HTR-8/SVneo (cell line): ENCODE data around the gene SLC12A3.

Experiments used
- DNase-seq: peaks from one replicate; pipeline ENCODE4 v3.0.0; 2011; ENCODE audit warnings: low spot score, mixed read lengths; ENCODE audit not compliant: insufficient read length
- FAIRE-seq: peaks from 2 replicates; lab custom pipeline; 2011; peaks lifted over from hg19 to GRCh38; lab: Jason Lieb, UNC

Gene SLC12A3

GRCh38 chr16:56864960-56865359, at the start of gene SLC12A3:
SLC12A3 (plus strand) TSS chr16:56865207; CDS start chr16:56865236, 29 bp downstream.
- DNase-seq (no peak), FAIRE-seq (no peak)

GRCh38 chr16:56815721-56816120, 49.3 kb upstream of the SLC12A3 start:
- peak; percentile 42 for FAIRE-seq
- no peak for DNase-seq

GRCh38 chr16:56817056-56817455, 48.0 kb upstream of the SLC12A3 start:
- DNase-seq = no peak
- no peak for FAIRE-seq

- no peak for FAIRE-seq
- no peak for DNase-seq
These were observed 47.1 kb upstream of the SLC12A3 start for GRCh38 chr16:56817938-56818337.

DNA sequence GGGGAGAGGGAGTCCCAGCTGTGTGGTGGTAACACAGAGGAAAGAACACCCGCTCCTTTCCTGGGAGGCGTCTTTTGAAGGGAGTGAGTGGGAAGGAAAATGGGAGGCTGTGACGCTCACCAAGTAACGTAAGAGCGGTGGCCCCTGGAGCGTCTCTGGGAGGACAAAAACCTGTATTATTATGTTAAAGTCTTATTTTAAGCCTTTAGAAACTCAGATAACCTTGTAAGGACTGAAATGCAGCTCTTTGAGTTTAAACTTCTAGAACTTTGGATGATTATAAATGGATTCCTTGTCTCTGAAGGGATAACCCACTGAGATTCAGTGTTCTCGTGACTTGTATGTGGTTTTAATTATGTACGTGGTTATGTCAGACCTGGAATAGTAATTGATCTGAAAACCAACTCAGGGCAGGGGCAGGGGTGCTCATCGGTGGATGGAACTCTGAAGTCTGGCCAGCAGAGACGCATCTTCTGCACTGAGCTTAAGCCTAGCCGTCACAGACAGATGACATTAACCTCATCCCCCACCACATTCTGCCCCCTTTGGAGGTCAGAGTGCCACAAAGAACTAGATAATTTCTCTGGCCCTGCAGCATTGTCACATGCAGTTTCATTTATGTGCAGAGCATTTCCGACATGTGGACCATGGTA, 41.8 kb upstream of the SLC12A3 start:
- DNase-seq (no peak), FAIRE-seq (no peak)

GRCh38 chr16:56824331-56824730, 40.7 kb upstream of the SLC12A3 start:
- FAIRE-seq = no peak
- DNase-seq = no peak

DNA sequence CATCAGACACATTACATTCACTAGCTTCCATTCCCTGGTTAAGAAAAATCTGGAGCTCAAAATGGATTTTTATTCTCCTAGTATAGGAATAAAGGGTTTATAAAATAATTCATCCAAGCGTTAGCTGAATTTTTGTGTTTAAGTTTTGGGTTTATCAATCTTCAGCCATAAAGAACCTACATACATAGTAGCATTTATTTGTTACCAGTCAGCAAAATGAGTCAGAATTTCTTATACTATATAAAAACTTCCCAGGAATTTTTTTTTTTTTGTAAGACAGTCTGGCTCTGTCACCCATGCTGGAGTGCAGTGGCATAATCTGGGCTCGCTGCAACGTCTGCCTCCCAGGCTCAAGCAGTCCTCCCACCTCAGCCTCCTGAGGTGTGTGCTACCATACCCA, 40.2 kb upstream of the SLC12A3 start:
- DNase-seq = no peak

GRCh38 chr16:56825826-56826225, 39.2 kb upstream of the SLC12A3 start:
- no peak for DNase-seq
- FAIRE-seq = no peak

More for the DNA sequence above, 40.2 kb upstream of the SLC12A3 start:
- no peak for FAIRE-seq

DNA sequence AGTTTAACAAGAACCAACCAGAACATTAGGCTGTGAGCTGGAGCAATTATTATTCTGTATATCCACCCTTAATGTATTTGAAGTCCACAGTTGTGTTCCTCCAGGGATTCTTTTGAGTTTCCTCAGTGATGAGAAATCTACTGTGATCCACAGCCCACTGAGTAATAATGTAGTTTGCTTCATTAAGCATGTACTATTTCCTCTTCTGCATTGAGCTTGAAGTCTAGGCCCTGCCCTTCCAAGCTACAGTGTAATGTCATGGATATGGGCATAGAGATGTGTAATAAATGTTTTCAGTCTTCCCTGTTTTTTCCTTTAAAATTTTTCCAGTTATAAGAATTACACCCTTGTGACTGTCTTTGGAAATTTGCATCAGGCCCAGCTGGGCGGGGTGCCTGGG, 36.4 kb upstream of the SLC12A3 start:
- FAIRE-seq (no peak), DNase-seq (no peak)

GRCh38 chr16:56830669-56831068, 34.3 kb upstream of the SLC12A3 start:
- FAIRE-seq (no peak), DNase-seq (no peak)

DNA sequence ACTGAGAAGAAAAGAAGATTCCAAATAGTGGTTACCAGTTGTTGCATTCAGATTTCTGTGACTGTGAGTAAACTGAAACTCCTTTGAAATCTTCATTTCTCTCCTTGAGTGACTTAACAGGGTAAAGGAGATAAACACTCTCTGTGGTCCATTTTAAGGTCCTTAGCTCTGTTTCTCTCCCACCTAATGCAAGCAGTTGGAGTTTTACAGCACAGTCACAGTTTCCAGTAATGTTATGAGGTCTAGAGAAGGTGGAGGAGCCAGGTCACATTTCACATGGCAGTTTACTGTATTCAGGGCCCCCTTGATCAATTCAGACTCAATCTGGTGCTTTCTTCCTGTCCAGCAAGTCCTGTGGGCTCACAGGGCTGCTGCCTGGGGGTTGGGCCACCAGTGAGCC, 32.2 kb upstream of the SLC12A3 start:
- DNase-seq (no peak), FAIRE-seq (no peak)

DNA sequence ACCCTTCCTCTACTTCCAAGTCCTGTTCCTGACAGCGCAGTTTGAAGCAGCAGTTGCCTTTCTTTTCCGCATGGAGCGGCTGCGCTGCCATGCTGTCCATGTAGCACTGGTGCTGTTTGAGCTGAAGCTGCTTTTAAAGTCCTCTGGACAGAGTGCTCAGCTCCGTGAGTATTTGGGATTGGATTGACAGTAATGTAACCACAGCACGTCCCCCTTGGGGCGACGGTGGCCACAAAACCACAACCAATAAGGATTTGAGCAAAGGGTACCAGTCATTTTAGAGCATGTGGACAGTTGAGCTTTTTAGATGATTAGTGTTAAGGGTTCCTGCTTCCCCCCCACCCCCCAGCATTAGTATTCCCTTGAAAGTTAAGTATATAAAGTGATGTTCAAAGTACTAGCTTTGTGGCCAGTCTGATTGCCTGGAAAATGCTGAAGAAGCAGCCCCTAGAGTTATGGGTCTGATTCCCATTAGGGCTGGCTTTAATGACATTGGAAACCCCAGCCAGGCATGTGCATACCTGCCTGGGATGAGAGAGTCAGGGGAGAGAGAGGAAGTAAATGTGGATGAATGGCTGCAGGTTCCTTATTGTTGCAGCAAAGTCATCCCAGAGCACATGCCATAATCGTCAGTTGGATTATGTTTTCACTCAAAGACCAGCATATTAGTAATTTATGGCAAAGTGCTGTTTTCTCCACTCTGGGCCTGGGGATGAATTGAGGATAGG, 31.6 kb upstream of the SLC12A3 start:
- DNase-seq = no peak
- FAIRE-seq = no peak

- DNase-seq (no peak), FAIRE-seq (no peak)
These were observed 29.7 kb upstream of the SLC12A3 start for GRCh38 chr16:56835320-56835719.

GRCh38 chr16:56836410-56837230, 28.4 kb upstream of the SLC12A3 start:
- no peak for DNase-seq
- no peak for FAIRE-seq

DNA sequence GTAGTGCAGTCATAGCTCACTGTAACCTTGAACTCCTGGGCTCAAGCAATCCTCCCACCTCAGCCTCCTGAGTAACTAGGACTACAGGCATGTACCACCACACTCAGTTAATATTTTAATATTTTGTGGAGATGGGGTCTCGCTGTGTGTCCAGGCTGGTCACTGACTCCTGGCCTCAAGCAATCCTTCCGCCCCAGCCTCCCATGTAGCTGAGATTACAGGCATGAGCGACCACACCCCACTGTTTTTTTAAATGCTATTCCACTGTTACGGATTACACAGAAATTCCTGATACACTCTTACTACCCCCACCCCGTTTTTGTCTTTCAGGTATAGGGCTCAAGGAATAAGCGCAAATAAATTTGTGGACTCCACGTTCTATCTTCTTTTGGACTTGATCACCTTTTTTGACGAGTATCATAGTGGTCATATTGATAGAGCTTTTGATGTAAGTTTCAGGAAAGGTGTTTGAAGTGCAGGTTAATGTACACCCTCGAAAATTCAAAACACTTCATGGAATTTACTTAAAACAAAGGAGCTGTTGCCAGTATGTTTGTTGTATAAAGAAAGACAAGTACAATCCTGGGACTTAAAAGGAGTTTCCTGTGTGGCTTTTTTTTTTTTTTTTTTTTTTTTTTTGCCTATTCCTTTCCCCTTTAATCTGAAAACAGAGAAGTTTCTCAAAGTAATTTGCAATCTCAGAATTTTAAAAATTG, 26.2 kb upstream of the SLC12A3 start:
- no peak for FAIRE-seq
- DNase-seq = no peak

DNA sequence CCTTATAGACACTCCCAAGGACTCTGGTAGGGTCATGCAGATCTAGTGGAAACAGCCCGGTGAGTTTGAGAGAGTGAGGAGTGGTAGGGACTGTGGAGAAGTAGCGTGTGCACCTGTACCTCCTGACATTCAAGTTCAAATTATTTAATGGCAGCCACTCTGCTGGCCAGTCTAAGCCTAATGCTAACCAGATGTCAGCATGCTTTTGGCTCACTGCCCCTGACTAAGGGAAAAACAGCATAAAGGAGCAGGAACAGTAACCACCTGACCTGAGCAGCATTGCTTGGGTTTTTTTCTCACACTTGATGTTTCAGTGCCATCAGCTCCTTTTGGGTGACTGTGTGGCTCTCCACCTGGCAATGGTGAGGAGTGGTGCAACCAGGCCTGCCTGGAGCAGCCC, 23.8 kb upstream of the SLC12A3 start:
- DNase-seq (no peak), FAIRE-seq (no peak)

DNA sequence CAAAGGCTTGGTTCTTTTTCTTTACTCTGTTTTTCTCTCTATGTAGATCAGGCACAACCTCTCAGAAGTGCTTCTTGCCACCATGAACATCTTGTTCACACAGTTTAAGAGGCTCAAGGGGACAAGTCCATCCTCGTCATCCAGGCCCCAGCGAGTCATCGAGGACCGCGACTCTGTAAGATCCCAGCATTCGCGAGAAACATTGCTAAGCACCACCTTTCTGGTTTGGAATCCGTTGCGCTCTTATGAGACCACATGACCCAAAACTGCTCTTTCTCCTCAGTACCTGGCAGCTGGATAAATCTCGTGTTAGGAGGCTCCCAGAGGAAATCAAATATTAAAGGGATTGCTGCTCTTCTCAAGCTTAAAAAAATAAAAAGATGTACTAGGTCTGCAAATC, 23.3 kb upstream of the SLC12A3 start:
- FAIRE-seq (no peak), DNase-seq (no peak)

DNA sequence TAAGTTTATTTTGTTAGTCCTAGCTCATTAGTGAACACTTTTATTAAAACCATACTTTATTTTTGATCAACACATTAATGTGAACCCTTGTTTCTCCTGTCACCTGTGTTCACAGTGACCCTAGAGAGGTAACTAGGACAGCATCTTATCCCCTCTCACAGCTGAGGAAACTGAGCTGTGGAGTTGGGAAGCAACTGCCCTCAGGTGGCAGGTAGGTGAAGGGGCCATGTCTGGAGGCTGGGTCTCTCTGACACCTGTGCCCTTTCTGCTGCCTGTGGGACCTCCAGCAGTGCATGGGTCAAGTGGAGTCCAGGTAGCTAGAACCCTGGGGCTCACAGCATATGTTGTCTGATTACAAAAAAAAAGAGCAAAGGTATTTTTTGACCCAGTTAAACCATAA, 22.9 kb upstream of the SLC12A3 start:
- FAIRE-seq (no peak), DNase-seq (no peak)

GRCh38 chr16:56844056-56844455, 21.0 kb upstream of the SLC12A3 start:
- DNase-seq (no peak), FAIRE-seq (no peak)

DNA sequence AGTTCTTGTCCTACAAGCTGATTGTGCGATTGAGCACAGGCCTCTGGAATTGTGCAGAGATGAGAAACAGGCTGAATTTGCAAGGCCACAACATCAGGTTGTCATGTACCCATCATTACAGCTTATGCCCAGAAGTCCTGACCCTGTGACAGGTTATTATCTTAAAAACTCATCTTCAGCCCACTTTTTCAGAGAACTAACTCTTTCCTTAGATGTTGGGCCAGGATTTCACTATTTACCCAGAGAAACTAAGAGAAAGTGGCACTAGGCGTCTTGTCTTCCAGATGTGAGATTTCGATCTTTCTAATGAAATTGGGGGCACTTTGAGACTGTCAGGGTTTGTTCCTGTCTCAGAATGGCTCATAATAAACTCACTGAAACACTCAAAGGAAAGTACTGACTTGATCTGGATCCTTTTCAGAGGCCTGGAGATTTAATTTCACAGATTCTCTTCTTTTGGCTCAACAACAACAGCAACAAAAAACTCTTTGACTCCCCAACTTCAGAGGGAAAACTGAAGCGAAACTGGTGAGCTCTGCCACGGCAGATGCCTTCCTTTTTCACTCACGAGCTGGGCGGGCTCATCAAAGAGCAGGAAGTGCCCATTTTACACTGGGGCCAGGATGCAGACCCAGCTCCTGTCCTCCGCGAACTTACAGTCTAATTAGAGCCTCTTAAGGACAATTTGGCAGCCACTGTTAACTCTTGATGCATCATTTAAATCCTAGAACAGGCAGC, 17.7 kb upstream of the SLC12A3 start:
- no peak for FAIRE-seq

More for the DNA sequence above, 17.7 kb upstream of the SLC12A3 start:
- no peak for DNase-seq
